GM23338 (cell line): Measurements from ENCODE around the gene BAMBI.
A peak's percentile ranks its signal among the peaks of the same experiment; 100 is the strongest.

Experiments used
- EZH2 ChIP-seq: fragments of 200-600 bp; sonication (generic); IDR thresholded peaks from one replicate; pipeline ENCODE4 v1.8.0; 2017; ENCODE audit warnings: antibody characterized with exemption, mild to moderate bottlenecking, low read depth; ENCODE audit not compliant: unreplicated experiment
- EZH2phosphoT487 ChIP-seq: fragments of 200-600 bp; sonication (generic); IDR thresholded peaks from one replicate; pipeline ENCODE4 v1.8.1; 2018; ENCODE audit warnings: antibody characterized with exemption; ENCODE audit not compliant: unreplicated experiment
- TF ChIP-seq, protein P1 (sequence below), 2 experiments: fragments of 200-600 bp in 1 of 2; sonication (generic) in 1 of 2; conservative IDR thresholded peaks; 2 replicates each; pipeline versions ENCODE4 v1.5.1 to v1.6.1; 2016 to 2017; ENCODE audit warnings: antibody characterized with exemption in 2 of 2, low read depth in 2 of 2, mild to moderate bottlenecking in 2 of 2, moderate library complexity in 1 of 2
- TF ChIP-seq, protein P2 (sequence below): IDR thresholded peaks from one replicate; pipeline ENCODE4 v1.6.1; 2018; ENCODE audit warnings: antibody characterized with exemption; ENCODE audit not compliant: unreplicated experiment
- TF ChIP-seq, protein P3 (sequence below): fragments of 250-450 bp; sonication (Bioruptor Pico); IDR thresholded peaks from 2 replicates; pipeline ENCODE4 v1.5.0; 2020; ENCODE audit warnings: mild to moderate bottlenecking, moderate library complexity

DNA sequence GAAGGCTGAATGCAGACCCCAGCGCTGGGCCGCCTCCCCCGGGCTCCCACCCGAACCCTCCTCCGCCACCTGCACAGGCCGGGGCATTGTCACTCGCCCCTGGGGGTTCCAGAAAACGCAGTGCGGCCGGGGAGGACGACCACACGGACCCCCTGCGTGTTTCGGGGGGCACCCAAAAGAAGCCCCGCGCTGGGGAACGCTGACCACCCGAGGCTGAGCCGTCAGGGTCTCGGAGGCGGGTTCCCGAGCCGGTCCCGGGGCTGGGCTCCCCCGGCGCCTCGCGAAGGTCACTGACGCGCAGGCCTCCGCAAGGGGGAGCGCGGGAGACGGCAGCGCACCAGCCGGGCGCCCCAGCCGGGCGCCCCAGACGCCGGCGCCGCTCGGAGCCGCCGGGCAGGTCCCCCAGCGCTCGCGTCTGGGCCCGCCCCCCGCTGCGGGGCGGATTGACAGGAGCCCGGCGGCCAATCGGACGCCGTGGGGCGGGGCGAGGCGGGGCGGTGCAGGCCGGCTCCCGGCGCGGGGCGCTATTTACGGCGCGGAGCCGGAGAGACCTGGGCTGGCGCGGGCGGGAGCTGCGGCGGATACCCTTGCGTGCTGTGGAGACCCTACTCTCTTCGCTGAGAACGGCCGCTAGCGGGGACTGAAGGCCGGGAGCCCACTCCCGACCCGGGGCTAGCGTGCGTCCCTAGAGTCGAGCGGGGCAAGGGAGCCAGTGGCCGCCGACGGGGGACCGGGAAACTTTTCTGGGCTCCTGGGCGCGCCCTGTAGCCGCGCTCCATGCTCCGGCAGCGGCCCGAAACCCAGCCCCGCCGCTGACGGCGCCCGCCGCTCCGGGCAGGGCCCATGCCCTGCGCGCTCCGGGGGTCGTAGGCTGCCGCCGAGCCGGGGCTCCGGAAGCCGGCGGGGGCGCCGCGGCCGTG, at the start of gene BAMBI:
- TF ChIP-seq EZH2 (no peak), EZH2phosphoT487 (no peak)
- TF ChIP-seq, protein P1, sequence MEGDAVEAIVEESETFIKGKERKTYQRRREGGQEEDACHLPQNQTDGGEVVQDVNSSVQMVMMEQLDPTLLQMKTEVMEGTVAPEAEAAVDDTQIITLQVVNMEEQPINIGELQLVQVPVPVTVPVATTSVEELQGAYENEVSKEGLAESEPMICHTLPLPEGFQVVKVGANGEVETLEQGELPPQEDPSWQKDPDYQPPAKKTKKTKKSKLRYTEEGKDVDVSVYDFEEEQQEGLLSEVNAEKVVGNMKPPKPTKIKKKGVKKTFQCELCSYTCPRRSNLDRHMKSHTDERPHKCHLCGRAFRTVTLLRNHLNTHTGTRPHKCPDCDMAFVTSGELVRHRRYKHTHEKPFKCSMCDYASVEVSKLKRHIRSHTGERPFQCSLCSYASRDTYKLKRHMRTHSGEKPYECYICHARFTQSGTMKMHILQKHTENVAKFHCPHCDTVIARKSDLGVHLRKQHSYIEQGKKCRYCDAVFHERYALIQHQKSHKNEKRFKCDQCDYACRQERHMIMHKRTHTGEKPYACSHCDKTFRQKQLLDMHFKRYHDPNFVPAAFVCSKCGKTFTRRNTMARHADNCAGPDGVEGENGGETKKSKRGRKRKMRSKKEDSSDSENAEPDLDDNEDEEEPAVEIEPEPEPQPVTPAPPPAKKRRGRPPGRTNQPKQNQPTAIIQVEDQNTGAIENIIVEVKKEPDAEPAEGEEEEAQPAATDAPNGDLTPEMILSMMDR (conservative IDR thresholded peaks at IDR 0.05; ENCODE audit: low read depth in 2 of 2): peak; percentile 31 to 57
- TF ChIP-seq, protein P2, sequence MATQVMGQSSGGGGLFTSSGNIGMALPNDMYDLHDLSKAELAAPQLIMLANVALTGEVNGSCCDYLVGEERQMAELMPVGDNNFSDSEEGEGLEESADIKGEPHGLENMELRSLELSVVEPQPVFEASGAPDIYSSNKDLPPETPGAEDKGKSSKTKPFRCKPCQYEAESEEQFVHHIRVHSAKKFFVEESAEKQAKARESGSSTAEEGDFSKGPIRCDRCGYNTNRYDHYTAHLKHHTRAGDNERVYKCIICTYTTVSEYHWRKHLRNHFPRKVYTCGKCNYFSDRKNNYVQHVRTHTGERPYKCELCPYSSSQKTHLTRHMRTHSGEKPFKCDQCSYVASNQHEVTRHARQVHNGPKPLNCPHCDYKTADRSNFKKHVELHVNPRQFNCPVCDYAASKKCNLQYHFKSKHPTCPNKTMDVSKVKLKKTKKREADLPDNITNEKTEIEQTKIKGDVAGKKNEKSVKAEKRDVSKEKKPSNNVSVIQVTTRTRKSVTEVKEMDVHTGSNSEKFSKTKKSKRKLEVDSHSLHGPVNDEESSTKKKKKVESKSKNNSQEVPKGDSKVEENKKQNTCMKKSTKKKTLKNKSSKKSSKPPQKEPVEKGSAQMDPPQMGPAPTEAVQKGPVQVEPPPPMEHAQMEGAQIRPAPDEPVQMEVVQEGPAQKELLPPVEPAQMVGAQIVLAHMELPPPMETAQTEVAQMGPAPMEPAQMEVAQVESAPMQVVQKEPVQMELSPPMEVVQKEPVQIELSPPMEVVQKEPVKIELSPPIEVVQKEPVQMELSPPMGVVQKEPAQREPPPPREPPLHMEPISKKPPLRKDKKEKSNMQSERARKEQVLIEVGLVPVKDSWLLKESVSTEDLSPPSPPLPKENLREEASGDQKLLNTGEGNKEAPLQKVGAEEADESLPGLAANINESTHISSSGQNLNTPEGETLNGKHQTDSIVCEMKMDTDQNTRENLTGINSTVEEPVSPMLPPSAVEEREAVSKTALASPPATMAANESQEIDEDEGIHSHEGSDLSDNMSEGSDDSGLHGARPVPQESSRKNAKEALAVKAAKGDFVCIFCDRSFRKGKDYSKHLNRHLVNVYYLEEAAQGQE: no peak
- TF ChIP-seq, protein P3, sequence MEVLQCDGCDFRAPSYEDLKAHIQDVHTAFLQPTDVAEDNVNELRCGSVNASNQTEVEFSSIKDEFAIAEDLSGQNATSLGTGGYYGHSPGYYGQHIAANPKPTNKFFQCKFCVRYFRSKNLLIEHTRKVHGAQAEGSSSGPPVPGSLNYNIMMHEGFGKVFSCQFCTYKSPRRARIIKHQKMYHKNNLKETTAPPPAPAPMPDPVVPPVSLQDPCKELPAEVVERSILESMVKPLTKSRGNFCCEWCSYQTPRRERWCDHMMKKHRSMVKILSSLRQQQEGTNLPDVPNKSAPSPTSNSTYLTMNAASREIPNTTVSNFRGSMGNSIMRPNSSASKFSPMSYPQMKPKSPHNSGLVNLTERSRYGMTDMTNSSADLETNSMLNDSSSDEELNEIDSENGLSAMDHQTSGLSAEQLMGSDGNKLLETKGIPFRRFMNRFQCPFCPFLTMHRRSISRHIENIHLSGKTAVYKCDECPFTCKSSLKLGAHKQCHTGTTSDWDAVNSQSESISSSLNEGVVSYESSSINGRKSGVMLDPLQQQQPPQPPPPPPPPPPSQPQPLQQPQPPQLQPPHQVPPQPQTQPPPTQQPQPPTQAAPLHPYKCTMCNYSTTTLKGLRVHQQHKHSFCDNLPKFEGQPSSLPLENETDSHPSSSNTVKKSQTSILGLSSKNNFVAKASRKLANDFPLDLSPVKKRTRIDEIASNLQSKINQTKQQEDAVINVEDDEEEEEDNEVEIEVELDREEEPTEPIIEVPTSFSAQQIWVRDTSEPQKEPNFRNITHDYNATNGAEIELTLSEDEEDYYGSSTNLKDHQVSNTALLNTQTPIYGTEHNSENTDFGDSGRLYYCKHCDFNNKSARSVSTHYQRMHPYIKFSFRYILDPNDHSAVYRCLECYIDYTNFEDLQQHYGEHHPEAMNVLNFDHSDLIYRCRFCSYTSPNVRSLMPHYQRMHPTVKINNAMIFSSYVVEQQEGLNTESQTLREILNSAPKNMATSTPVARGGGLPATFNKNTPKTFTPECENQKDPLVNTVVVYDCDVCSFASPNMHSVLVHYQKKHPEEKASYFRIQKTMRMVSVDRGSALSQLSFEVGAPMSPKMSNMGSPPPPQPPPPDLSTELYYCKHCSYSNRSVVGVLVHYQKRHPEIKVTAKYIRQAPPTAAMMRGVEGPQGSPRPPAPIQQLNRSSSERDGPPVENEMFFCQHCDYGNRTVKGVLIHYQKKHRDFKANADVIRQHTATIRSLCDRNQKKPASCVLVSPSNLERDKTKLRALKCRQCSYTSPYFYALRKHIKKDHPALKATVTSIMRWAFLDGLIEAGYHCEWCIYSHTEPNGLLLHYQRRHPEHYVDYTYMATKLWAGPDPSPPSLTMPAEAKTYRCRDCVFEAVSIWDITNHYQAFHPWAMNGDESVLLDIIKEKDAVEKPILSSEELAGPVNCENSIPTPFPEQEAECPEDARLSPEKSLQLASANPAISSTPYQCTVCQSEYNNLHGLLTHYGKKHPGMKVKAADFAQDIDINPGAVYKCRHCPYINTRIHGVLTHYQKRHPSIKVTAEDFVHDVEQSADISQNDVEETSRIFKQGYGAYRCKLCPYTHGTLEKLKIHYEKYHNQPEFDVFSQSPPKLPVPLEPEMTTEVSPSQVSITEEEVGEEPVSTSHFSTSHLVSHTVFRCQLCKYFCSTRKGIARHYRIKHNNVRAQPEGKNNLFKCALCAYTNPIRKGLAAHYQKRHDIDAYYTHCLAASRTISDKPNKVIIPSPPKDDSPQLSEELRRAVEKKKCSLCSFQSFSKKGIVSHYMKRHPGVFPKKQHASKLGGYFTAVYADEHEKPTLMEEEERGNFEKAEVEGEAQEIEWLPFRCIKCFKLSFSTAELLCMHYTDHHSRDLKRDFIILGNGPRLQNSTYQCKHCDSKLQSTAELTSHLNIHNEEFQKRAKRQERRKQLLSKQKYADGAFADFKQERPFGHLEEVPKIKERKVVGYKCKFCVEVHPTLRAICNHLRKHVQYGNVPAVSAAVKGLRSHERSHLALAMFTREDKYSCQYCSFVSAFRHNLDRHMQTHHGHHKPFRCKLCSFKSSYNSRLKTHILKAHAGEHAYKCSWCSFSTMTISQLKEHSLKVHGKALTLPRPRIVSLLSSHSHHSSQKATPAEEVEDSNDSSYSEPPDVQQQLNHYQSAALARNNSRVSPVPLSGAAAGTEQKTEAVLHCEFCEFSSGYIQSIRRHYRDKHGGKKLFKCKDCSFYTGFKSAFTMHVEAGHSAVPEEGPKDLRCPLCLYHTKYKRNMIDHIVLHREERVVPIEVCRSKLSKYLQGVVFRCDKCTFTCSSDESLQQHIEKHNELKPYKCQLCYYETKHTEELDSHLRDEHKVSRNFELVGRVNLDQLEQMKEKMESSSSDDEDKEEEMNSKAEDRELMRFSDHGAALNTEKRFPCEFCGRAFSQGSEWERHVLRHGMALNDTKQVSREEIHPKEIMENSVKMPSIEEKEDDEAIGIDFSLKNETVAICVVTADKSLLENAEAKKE (CRISPR knock-in tag): no peak
